Spleen (tissue), 11 donors: Measurements from ENCODE around the gene TMEM129. TPM values are rescaled to one million over a fixed set of nuclear protein-coding genes. Genes with fewer than 3 reads are reported as not detected.
A peak's percentile ranks its signal among the peaks of the same experiment; 100 is the strongest.

Experiments used
- DNase-seq: peaks from one replicate; pipeline ENCODE4 v3.0.0-alpha.2; 2020
- H3K27ac ChIP-seq, 8 donors: fragments of 200-600 bp; sonication (generic) in 7 of 8; 1 replicate in 4 of 8; 2 replicates in 4 of 8; pipeline versions ENCODE4 v1.5.0 to v1.8.0; 2016 to 2021; ENCODE audit warnings: inconsistent platforms in 4 of 8, mild to moderate bottlenecking in 4 of 8, moderate library complexity in 1 of 8
- H3K27me3 ChIP-seq, 7 donors: fragments of 200-600 bp; sonication (generic) in 6 of 7; replicated peaks in 1 of 7; 1 replicate in 4 of 7; 2 replicates in 3 of 7; pipeline versions ENCODE4 v1.5.0 to v1.8.0; 2016 to 2021; ENCODE audit warnings: inconsistent platforms in 3 of 7, mild to moderate bottlenecking in 1 of 7
- H3K36me3 ChIP-seq, 6 donors: fragments of 200-600 bp; sonication (generic) in 5 of 6; 1 replicate in 4 of 6; 2 replicates in 2 of 6; pipeline versions ENCODE4 v1.5.0 to v1.8.0; 2016 to 2021; ENCODE audit warnings: inconsistent platforms in 2 of 6
- H3K4me1 ChIP-seq, 6 donors: fragments of 200-600 bp; sonication (generic) in 5 of 6; 1 replicate in 3 of 6; 2 replicates in 3 of 6; pipeline versions ENCODE4 v1.5.0 to v1.8.0; 2016 to 2021; ENCODE audit warnings: inconsistent platforms in 3 of 6
- H3K4me3 ChIP-seq, 8 donors: fragments of 200-600 bp; sonication (generic) in 7 of 8; 1 replicate in 4 of 8; 2 replicates in 4 of 8; pipeline versions ENCODE4 v1.5.0 to v1.8.0; 2016 to 2021; ENCODE audit warnings: inconsistent platforms in 4 of 8, mild to moderate bottlenecking in 4 of 8, moderate library complexity in 2 of 8
- H3K9me3 ChIP-seq, 8 donors: fragments of 200-600 bp; sonication (generic) in 7 of 8; 1 replicate in 4 of 8; 2 replicates in 4 of 8; pipeline versions ENCODE4 v1.5.0 to v1.8.0; 2016 to 2021; ENCODE audit warnings: inconsistent platforms in 4 of 8
- POLR2A ChIP-seq, 3 donors: fragments of 450-650 bp; IDR thresholded peaks; one replicate each; pipeline ENCODE4 v1.5.1; 2017; ENCODE audit warnings: antibody characterized with exemption in 3 of 3, mild to moderate bottlenecking in 1 of 3
- POLR2AphosphoS5 ChIP-seq, 3 donors: sonication (generic); formaldehyde crosslinking; IDR thresholded peaks; one replicate each; pipeline ENCODE4 v1.5.1; 2017; ENCODE audit warnings: antibody characterized with exemption in 3 of 3
- WGBS, 5 donors: extraction: QIAGEN DNeasy Blood & Tissue Kit in 3 of 5; methylation state at CpG; one replicate each; pipeline versions ENCODE4 v1.1.5 to v1.1.7; 2013 to 2018; 5-methylcytosine and 5-hydroxymethylcytosine counted together
- intact Hi-C: fragments of 100-400 bp; cut with DNase I; formaldehyde crosslinking; loops from one replicate; pipeline ENCODE4 v1.15.0; 2023; ENCODE audit warnings: low total_unique reads
- polyA plus RNA-seq, 3 donors: library from polyadenylated mRNA; stranded (reverse); fragments of 200-250 nt; gene quantifications; one replicate each; pipeline ENCODE4 v1.2.1, GENCODE V29; 2013
- total RNA-seq, 7 donors: library from RNA; depleted of rRNA in 3 of 7; stranded (reverse); fragments of >200 nt in 3 of 7; fragmentation: NEBNext Ultra II Directional in 4 of 7; extraction: Animal tissue kit (Norgen Biotek cat#: 25700) in 4 of 7; gene quantifications; one replicate each; pipeline versions ENCODE4 v1.1.0 to v1.2.1, GENCODE V29; 2016 to 2021
- TF ChIP-seq, protein P1 (sequence below), 11 experiments: fragments of 200-600 bp in 7 of 11; fragments of 450-650 bp in 4 of 11; sonication (generic) in 4 of 11; IDR thresholded peaks in 8 of 11; conservative IDR thresholded peaks in 3 of 11; 1 replicate in 7 of 11; 2 replicates in 4 of 11; pipeline versions ENCODE4 v1.4.0 to v1.8.0; 2016 to 2021; ENCODE audit warnings: antibody characterized with exemption in 11 of 11, inconsistent platforms in 4 of 11, mild to moderate bottlenecking in 1 of 11
- donor health status: healthy with polysubstance abuse.
- donor health status: DM: no; HTN: no; CAD: no; lungs with moderate emphysema.
- donor health status: DM: no; HTN: no; CAD: no.
- donor health status: Bipolar disorder and iron deficiency.
- donor health status: healthy.
- donor health status: DM: no; HTN: no; CAD: no.
- donor health status: DM: yes; HTN: yes; CAD: no.

The TMEM129 gene
- total and polyA plus RNA-seq, 10 donors, result 17.2 to 51.0 (median 32.5) TPM

DNA sequence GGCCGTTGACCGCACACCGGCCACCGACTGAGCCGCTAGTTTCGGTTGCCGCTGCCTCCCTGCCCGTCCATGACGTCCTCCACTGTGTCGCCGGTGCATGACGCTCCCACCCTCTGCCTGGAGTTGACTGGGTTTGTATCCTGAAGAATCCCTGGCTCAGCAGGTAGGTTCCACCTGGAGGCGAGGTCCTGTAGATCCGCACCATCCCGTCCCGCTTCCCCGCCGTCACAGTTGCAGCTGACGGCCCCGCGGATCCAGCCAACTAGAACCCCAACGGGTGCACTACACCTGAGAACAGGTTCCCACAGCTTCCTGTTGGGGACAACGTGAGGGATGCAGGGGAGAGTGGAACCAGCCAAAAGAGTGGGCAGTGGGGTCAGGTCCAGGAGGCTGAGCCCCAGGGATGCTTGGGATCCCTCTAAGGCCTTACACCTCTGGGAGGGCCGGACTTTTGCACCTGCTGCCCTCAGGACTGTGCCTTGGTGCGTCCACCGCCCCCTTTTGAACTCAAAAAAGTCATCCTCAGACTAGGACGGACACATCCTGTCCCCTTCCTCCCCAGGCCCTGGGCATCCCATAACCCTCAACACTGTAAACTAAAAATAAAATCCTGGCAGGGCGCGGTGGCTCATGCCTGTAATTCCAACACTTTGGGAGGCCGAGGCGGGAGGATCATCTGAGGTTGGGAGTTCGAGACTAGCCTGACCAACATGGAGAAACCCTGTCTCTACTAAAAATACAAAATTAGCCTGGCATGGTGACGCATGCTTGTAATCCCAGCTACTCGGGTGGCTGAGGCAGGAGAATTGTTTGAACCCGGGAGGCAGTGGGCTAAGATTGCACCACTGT lies 7.9 kb downstream of the TMEM129 start:
- H3K9me3 ChIP-seq, result no peaks in the 10 kb centered on the region
- H3K36me3 ChIP-seq, result peaks cover 0 to 40% (median 16%) of the 10 kb centered on the region in 6 donors
- H3K27me3 ChIP-seq, result no peaks in the 10 kb centered on the region
- TF ChIP-seq, protein P1, sequence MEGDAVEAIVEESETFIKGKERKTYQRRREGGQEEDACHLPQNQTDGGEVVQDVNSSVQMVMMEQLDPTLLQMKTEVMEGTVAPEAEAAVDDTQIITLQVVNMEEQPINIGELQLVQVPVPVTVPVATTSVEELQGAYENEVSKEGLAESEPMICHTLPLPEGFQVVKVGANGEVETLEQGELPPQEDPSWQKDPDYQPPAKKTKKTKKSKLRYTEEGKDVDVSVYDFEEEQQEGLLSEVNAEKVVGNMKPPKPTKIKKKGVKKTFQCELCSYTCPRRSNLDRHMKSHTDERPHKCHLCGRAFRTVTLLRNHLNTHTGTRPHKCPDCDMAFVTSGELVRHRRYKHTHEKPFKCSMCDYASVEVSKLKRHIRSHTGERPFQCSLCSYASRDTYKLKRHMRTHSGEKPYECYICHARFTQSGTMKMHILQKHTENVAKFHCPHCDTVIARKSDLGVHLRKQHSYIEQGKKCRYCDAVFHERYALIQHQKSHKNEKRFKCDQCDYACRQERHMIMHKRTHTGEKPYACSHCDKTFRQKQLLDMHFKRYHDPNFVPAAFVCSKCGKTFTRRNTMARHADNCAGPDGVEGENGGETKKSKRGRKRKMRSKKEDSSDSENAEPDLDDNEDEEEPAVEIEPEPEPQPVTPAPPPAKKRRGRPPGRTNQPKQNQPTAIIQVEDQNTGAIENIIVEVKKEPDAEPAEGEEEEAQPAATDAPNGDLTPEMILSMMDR (IDR thresholded peaks at IDR 0.05 in 8 of 11, conservative IDR thresholded peaks at IDR 0.05 in 3 of 11), result peak in 1 of 11 experiments; percentile 22
- TF ChIP-seq POLR2A (IDR thresholded peaks at IDR 0.05), result no peak
- 10 to 19% (median 15%) methylated on average over 30 to 35 of the region's 35 CpGs for WGBS, 5 donors
- DNase-seq, result no peak
- intact Hi-C loops, result no loop called here
- H3K4me1 ChIP-seq, result peaks cover 45 to 90% (median 86%) of the 10 kb centered on the region in 6 donors
- H3K4me3 ChIP-seq, result peak overlapping the region; percentile 66 to 87 (median 82)
- H3K27ac ChIP-seq, result peak overlapping the region; percentile 97 to 100 (median 99)

DNA sequence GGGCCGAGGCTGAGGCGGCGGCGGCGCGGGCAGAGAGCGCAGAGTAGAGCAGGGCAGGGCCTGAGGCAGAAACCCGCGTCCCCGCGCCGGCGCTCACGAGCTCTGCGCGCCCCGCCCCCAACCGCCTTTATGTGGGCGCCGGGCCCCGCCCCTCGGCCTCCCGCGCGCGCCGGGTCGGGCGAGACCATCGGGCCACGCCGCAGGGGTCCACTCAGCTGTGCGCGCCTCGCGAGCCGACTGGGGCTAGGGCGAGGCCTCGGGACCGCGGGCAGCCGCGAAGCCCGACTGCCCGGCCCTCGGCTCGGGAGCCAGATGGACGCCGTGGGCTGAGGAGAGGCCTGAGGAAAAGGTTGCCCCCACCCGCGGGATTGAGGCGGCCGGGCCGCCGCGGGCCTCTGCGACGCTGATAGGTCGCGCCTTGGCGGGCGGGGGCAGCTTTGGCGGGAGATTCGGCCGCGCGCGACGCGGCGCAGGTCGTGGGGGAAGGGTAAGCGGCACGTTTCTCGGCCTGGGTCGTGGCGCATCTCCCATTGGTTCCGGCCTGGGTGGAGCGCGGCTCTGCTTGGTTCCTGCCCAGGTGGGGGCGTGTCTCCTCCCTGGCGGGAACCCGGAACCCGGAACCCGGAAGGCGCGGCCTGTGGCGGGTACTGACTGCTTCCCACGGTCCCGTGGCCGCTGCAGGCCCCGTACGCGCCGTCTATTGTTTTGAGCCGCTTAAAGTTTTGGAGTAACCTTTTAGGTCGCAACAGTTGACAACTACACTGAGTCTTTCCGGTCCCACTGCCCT lies 8.7 kb downstream of the TMEM129 start, which contains the start of gene SLBP:
SLBP (minus strand) TSS at position 104 of the 787 bp plus-strand sequence. CDS start 131 bp downstream, outside the sequence.
- intact Hi-C loops, result no loop called here
- TF ChIP-seq POLR2AphosphoS5 (IDR thresholded peaks at IDR 0.05) (peak; percentile 85 to 93 (median 92)), POLR2A (IDR thresholded peaks at IDR 0.05) (peak; percentile 24 to 76 (median 36))
- TF ChIP-seq, protein P1 (IDR thresholded peaks at IDR 0.05 in 8 of 11, conservative IDR thresholded peaks at IDR 0.05 in 3 of 11), result peak in 2 of 11 experiments; percentile 28 to 31
- 0% methylated on average over 24 to 98 of the region's 98 CpGs for WGBS, 5 donors
- peak; percentile 100 for DNase-seq
- H3K4me1 ChIP-seq, result peaks cover 43 to 90% (median 80%) of the 10 kb centered on the region in 6 donors
- H3K36me3 ChIP-seq, result peaks cover 0 to 32% (median 9%) of the 10 kb centered on the region in 6 donors
- peak within 1 kb of the TSS; percentile 66 to 87 (median 82) for H3K4me3 ChIP-seq
- peak within 1 kb of the TSS; percentile 97 to 100 (median 99) for H3K27ac ChIP-seq
- no peaks in the 10 kb centered on the region for H3K9me3 ChIP-seq
- no peaks in the 10 kb centered on the region for H3K27me3 ChIP-seq

DNA sequence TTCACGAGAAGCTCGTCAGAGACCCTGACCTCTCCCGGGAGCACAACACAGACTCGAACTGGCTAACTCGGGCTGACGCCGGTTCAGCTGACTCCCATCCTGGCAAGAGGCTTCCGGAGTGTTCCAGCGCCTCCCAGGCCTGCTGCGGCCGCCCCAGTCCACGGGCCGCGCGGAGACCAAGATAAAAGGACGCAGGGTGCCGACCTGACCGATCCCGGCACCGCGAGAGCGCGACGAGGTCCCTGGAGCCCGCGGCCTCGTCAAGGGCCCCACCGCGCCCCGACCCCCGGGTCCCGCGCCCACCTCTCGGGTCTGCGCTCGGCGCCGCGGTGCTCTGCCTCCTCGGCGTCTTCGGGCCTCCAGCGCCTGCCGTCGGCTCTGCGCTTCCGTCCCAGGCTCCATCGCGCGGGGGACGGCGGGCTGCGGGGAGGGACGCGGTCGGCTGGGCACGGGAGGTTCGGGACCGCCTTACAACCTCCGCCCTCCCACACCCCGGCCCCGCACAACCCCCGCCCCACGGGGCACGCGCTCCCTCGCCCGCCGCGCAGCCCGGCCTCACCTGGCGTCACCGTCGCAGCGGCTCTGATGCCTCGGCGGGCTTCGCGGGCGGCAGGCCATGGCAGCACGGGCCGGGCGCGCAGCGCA lies 9.4 kb downstream of the TMEM129 start:
- no peak for DNase-seq
- WGBS, 5 donors, result 0 to 2% (median 1%) methylated on average over 7 to 85 of the region's 85 CpGs
- H3K36me3 ChIP-seq, result peaks cover 0 to 26% (median 2%) of the 10 kb centered on the region in 6 donors
- H3K27ac ChIP-seq, result peak overlapping the region; percentile 97 to 100 (median 99)
- TF ChIP-seq, protein P1 (IDR thresholded peaks at IDR 0.05 in 8 of 11, conservative IDR thresholded peaks at IDR 0.05 in 3 of 11), result no peak
- TF ChIP-seq POLR2AphosphoS5 (IDR thresholded peaks at IDR 0.05), result peak; percentile 17 to 48 (median 20)
- intact Hi-C loops, result no loop called here
- peaks cover 43 to 85% (median 73%) of the 10 kb centered on the region in 6 donors for H3K4me1 ChIP-seq
- peak overlapping the region; percentile 66 to 87 (median 82) for H3K4me3 ChIP-seq
- no peaks in the 10 kb centered on the region for H3K27me3 ChIP-seq
- H3K9me3 ChIP-seq, result no peaks in the 10 kb centered on the region
